ENCODE measurements around the gene TCAIM. TPM values are rescaled to one million over a fixed set of nuclear protein-coding genes. Genes with fewer than 3 reads are reported as not detected.

Gene TCAIM
- total RNA-seq, 1 experiment from 2014 or later = 18.4 TPM

DNA sequence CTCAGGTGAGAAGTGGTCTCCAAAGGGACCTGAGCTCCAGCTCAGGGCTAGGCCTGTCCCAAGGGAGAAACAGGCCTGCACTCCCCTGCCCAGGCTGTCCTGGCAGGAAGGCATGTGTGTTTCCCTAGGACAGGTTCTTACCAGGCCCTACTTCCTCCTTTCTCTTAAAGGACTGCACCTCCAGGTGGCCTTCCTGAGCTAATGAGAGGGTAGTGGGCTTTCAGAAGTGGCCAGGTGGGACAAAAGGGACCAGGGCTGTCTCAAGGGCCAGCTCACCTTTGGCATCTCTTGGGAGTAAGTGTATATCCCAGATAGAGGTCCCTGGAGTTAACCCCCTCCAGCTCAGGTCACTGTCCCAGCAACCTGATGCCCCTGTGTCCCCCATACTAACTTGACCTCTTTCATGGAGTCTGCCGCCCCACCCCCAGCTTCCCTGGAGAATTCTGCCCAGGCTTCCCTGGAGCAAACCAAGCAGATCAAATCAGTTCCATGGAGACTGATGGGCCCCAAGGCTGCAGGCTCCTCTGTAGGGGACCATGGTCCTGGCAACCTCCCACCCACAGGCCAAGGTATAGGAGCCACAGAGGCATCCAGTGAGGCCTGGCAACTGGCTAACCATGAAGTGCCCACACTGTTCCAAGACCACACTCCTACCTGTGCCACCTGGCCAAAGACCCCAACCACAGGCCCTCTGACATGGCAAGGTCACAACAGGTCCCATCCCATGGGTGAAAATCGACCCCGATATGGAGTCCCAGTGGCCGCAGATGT is 71.3 kb downstream of the TCAIM start:
- Histone ChIP-seq H3K4me3 (replicated peaks in 1 of 2; ENCODE audit: low read depth in 1 of 2, low read length in 2 of 2) (no peak overlapping the region), H3K9ac (ENCODE audit: low read length) (no peak overlapping the region), H3K9me2 (ENCODE audit: insufficient read depth) (no peaks in the 10 kb centered on the region), H3K79me2 (ENCODE audit: insufficient read depth, low read length) (no peaks in the 10 kb centered on the region), H4K20me1 (ENCODE audit: insufficient read depth) (no peaks in the 10 kb centered on the region), H3K27ac (ENCODE audit: low read depth, low read length) (no peak overlapping the region), H3K27me3 (ENCODE audit: insufficient read depth, low read length) (no peaks in the 10 kb centered on the region), H2AFZ (ENCODE audit: low read depth, low read length, poor library complexity, severe bottlenecking) (no peak overlapping the region), H3K36me3 (ENCODE audit: control insufficient read depth in 1 of 2, insufficient read depth in 2 of 2, low read length in 2 of 2) (no peaks in the 10 kb centered on the region; a peak in 1 of 4 replicates), H3K4me2 (ENCODE audit: low read length) (no peak overlapping the region), H3K9me3 (ENCODE audit: control insufficient read depth in 1 of 2, insufficient read depth in 1 of 2, low read depth in 1 of 2, low read length in 2 of 2) (no peaks in the 10 kb centered on the region), H3K4me1 (ENCODE audit: control insufficient read depth in 1 of 2, insufficient read depth in 2 of 2, low read length in 2 of 2) (no peaks in the 10 kb centered on the region)
- no TSS peak for BruUV-seq (replicated peaks)
- ATAC-seq (no peak), DNase-seq (ENCODE audit: low read depth, low spot score) (no peak)
- RAD21 ChIA-PET (ENCODE audit: low non-redundant PET in 1 of 2, low total read pairs in 2 of 2, uncharacterized antibody in 2 of 2, unreplicated experiment in 2 of 2) = no interaction called here
- intact Hi-C loops (cut with micrococcal nuclease) = no loop called here
- CTCF ChIA-PET = no interaction called here
- POLR2A ChIA-PET = no interaction called here
- TF ChIP-seq SRF (IDR thresholded peaks at IDR 0.05; ENCODE audit: low read depth) (no peak), YY1 (IDR thresholded peaks at IDR 0.05; ENCODE audit: extremely low read depth, insufficient replicate concordance, low read depth, low read length) (no peak), SIN3A (IDR thresholded peaks at IDR 0.05; ENCODE audit: low read depth) (no peak), CEBPB (IDR thresholded peaks at IDR 0.05; ENCODE audit: low read depth) (no peak), REST (IDR thresholded peaks at IDR 0.05; ENCODE audit: low read depth) (no peak), ZFX (IDR thresholded peaks at IDR 0.05) (no peak), ELF1 (IDR thresholded peaks at IDR 0.05; ENCODE audit: borderline replicate concordance, low read depth) (no peak), RAD21 (IDR thresholded peaks at IDR 0.05; ENCODE audit: low read depth) (no peak), EZH2 (IDR thresholded peaks at IDR 0.05) (no peak), CBX3 (IDR thresholded peaks at IDR 0.05; ENCODE audit: low read depth) (no peak), POLR2A (IDR thresholded peaks at IDR 0.05; ENCODE audit: borderline replicate concordance, extremely low read depth, insufficient read depth, insufficient read length) (no peak)

Data from HCT116 (cell line).